ENCODE results near the gene PIGU. TPM values are rescaled to one million over a fixed set of nuclear protein-coding genes. Genes with fewer than 3 reads are reported as not detected.

The PIGU gene
- total and polyA plus RNA-seq, 2 of the 13 experiments (the other 11 are each of a cell fraction or from before 2014, with no cell fraction given) = 45.5 to 231 TPM

- no peak; the same call in 1 of the 2 replicates for TF ChIP-seq TFDP1 (CRISPR knock-in tag; IDR thresholded peaks at IDR 0.05; ENCODE audit: borderline replicate concordance)
- TF ChIP-seq RXRA (CRISPR knock-in tag; IDR thresholded peaks at IDR 0.05) = no peak
- no peak for TF ChIP-seq KMT2B (CRISPR knock-in tag; IDR thresholded peaks at IDR 0.05)
- TF ChIP-seq GMEB2 (CRISPR knock-in tag; IDR thresholded peaks at IDR 0.05; ENCODE audit: low read depth) = no peak
- TF ChIP-seq BHLHE40 (IDR thresholded peaks at IDR 0.05; ENCODE audit: low read length) = no peak
- TF ChIP-seq MAFF (IDR thresholded peaks at IDR 0.05; ENCODE audit: low read depth, low read length) = no peak
- TF ChIP-seq KDM2A (CRISPR knock-in tag; IDR thresholded peaks at IDR 0.05; ENCODE audit: borderline replicate concordance, low read depth) = 0 out of 2 replicates have a peak, but pooled peaks have one; percentile 13
- no peak for TF ChIP-seq SRSF4 (IDR thresholded peaks at IDR 0.05; ENCODE audit: low read depth, low read length, poor library complexity, severe bottlenecking)
- TF ChIP-seq SOX6 (IDR thresholded peaks at IDR 0.05) = no peak
- peak; percentile 74 for TF ChIP-seq SOX6 (CRISPR knock-in tag; IDR thresholded peaks at IDR 0.05)
- TF ChIP-seq GTF2F1 (IDR thresholded peaks at IDR 0.05; ENCODE audit: low read length) = no peak
- TF ChIP-seq GATAD2A (CRISPR knock-in tag; IDR thresholded peaks at IDR 0.05) = peak; percentile 35
- no peak for TF ChIP-seq GABPA (IDR thresholded peaks at IDR 0.05; ENCODE audit: low read depth, low read length)
- no peak for TF ChIP-seq GABPA (CRISPR knock-in tag; IDR thresholded peaks at IDR 0.05; ENCODE audit: low read depth)
- no peak for TF ChIP-seq HOXA7 (CRISPR knock-in tag; IDR thresholded peaks at IDR 0.05)
- TF ChIP-seq ZNF879 (CRISPR knock-in tag; IDR thresholded peaks at IDR 0.05) = no peak
- TF ChIP-seq ZBTB14 (CRISPR knock-in tag; IDR thresholded peaks at IDR 0.05) = no peak
- peak; percentile 15 for TF ChIP-seq ZNF781 (CRISPR knock-in tag; IDR thresholded peaks at IDR 0.05; ENCODE audit: borderline replicate concordance, not compliant biosample characterization)
- TF ChIP-seq ZNF329 (CRISPR knock-in tag; IDR thresholded peaks at IDR 0.05; ENCODE audit: low read depth) = no peak
- TF ChIP-seq ZNF619 (CRISPR knock-in tag; IDR thresholded peaks at IDR 0.05) = no peak
- no peak for TF ChIP-seq RAD21 (CRISPR knock-in tag; IDR thresholded peaks at IDR 0.05)
- no peak for TF ChIP-seq ZNF615 (CRISPR knock-in tag; IDR thresholded peaks at IDR 0.05; ENCODE audit: borderline replicate concordance)
- no peak for TF ChIP-seq ATRX (CRISPR knock-in tag; IDR thresholded peaks at IDR 0.05; ENCODE audit: borderline replicate concordance)
- TF ChIP-seq ZNF709 (CRISPR knock-in tag; IDR thresholded peaks at IDR 0.05) = no peak
- no peak; the same call in 1 of the 2 replicates for TF ChIP-seq MYNN (CRISPR knock-in tag; IDR thresholded peaks at IDR 0.05; ENCODE audit: low read depth)
- no peak for TF ChIP-seq ARID2 (CRISPR knock-in tag; IDR thresholded peaks at IDR 0.05; ENCODE audit: borderline replicate concordance)
- no peak for TF ChIP-seq ARID3A (IDR thresholded peaks at IDR 0.05; ENCODE audit: low read depth, low read length)
- no peak for TF ChIP-seq MBNL3 (CRISPR knock-in tag; conservative IDR thresholded peaks at IDR 0.05)
- TF ChIP-seq ZNF792 (CRISPR knock-in tag; IDR thresholded peaks at IDR 0.05) = no peak
These were observed 164.5 kb downstream of the PIGU start (continued) for GRCh38 chr20:34512266-34512954.
